GM20431 (cell line): ENCODE measurements around the gene STAT4.

Experiments
- in situ Hi-C: fragments of 300-500 bp; cut with MseI, MboI; formaldehyde crosslinking; loops from one replicate; pipeline ENCODE4 v1.15.0; 2020; ENCODE audit warnings: low sequenced_read_pairs; ENCODE audit not compliant: unreplicated experiment

STAT4 gene

DNA sequence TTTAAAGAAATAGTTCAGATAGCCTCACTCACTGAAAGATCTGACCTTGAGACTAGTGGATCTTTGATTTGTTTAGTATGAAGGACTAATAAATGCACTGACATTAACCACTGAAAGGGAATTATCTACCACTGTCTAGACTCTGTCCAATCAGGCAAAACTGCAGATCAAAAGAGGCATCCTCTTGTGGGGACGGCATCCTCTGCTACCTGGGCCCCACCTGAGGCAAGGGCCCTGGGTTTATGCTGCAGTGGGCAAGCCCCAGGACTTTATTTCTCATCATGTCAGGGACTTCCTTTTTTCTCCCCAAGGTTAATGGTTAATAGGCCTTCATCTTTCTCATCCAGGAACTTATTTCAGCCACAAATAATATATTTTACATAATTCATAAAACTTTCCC lies 169.1 kb downstream of the STAT4 start:
- in situ Hi-C loops: no loop called here

DNA sequence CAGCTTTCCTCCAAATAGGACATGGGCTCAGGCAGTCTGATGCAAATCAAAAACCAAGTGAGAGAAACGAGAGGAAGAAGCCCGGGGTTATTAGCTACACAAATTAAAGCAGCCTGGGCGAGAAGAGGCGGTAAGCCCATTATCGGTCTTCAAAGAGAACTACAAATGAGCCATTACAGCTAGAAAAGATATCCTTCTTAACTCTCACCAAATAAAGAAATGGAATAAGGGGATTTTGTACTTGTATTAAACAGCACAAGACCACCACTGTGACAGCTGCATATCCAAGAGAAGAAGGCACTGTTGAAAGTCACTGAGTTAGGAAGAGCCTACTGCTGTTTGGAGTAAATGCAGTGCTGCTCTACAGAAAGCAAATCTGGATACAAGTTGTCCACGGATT lies 169.5 kb downstream of the STAT4 start:
- in situ Hi-C loops: no loop called here

DNA sequence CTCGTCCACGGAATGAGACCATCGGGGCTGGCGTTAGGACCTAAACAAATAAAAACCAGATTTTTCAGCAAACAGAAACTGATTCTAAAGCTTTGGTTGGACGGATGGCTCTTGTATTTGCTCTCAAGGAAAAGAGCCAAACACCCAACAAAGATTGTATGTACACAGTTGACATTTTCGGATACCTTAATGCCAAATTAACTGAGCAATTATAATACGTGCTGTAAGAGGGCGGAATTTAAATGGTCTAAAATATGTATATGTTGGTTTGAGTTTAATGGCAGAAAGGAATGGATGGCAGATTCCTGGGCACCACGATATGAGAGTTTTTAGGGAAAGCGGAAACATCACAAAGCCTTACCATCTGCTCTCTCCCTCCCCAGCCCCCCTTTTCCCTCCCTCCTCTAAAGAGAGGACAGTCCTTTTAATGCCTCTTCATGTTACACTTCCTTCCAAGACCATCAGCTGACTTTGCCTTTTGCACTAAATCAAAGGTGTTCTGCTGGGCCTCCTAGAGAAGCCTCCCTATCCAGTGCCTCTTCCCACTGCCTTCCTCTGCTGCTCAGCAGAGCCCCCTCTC lies 170.1 kb downstream of the STAT4 start:
- in situ Hi-C loops: no loop called here

DNA sequence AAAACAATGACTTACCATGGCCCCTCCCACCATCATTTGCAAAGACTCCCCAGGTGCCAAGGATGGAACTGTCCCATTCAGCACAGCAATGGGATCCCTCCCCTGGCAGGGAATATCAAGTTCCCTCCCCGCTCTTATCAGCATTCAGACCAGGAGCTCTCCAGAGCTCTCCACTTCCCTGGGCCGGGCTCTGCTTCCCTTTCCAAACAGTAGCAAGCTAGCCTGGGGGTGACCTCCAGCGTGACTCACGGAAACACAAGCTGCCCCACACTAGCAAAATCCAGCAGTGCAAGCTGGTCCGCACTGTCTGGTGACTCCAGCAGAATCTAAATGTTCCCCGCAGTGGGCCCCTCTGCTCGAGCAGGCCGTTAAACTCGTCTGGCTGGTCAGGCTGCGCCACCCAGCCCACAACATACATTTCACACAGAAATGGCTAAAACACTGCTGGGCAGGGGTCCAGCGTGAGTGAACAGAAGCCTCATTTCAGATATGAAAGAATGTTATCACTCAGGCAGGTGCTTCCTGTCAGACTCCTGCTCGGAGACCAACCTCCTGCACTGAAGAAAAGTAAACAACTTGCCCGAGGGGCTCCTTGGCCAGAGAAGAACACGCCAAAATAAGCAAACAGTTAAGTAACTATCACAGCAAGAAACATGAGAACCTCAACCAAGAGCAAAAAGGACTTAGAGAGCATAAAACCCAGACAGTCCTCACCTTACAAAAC lies 170.7 kb downstream of the STAT4 start:
- in situ Hi-C loops: no loop called here
